ENCODE measurements around the gene GMEB1.
"Not testable (repeated sequence)": the region's sequence is repeated elsewhere in the genome, so short reads cannot be mapped to it uniquely, and the experiment has no call there.

Gene GMEB1

DNA sequence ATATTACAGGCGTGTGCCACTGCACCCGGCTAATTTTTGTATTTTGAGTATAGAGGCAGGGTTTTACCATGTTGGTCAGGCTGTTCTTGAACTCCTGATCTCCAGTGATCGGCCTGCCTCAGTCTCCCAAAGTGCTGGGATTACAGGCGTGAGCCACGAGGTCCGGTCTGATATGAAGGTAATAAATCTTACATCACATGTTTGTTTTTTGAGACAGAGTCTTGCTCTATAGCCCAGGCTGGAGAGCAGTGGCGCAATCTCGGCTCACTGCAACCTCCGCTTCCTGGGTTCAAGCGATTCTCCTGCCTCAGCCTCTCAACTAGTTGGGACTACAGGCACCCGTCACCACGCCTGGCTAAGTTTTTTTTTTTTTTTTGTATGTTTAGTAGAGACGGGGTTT is 15.5 kb upstream of the GMEB1 start:
- DNase-seq (ENCODE audit: low spot score in 2 of 2); H3K27me3 ChIP-seq (ENCODE audit: low read depth); H3K36me3 ChIP-seq (replicated peaks); H3K9me3 ChIP-seq; in situ Hi-C loops (cut with MboI; ENCODE audit: low sequenced_read_pairs); H3K4me3 ChIP-seq; H3K4me1 ChIP-seq: not testable (repeated sequence)

DNA sequence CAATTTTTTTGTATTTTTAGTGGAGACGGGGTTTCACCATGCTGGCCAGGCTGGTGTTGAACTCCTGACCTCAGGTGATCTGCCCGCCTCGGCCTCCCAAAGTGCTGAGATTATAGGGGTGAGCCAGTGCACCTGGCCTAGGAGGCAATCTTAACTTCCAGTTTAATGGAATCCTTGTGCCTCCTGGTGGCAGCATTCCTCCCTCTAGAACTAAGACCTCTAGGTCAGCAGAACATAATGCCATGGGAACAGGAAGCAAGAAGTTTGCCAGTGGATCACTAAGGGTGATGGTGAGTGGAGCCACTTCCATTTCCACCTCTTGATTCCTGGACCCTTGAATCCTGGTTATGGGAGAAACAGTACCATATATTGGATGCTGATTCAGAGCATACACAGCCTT is 14.7 kb upstream of the GMEB1 start:
- H3K4me3 ChIP-seq; H3K27me3 ChIP-seq (ENCODE audit: low read depth); in situ Hi-C loops (cut with MboI; ENCODE audit: low sequenced_read_pairs); H3K9me3 ChIP-seq; H3K36me3 ChIP-seq (replicated peaks); H3K4me1 ChIP-seq: not testable (repeated sequence)
- peak in 1 of 2 experiments; percentile 22 for DNase-seq (ENCODE audit: low spot score in 2 of 2)

DNA sequence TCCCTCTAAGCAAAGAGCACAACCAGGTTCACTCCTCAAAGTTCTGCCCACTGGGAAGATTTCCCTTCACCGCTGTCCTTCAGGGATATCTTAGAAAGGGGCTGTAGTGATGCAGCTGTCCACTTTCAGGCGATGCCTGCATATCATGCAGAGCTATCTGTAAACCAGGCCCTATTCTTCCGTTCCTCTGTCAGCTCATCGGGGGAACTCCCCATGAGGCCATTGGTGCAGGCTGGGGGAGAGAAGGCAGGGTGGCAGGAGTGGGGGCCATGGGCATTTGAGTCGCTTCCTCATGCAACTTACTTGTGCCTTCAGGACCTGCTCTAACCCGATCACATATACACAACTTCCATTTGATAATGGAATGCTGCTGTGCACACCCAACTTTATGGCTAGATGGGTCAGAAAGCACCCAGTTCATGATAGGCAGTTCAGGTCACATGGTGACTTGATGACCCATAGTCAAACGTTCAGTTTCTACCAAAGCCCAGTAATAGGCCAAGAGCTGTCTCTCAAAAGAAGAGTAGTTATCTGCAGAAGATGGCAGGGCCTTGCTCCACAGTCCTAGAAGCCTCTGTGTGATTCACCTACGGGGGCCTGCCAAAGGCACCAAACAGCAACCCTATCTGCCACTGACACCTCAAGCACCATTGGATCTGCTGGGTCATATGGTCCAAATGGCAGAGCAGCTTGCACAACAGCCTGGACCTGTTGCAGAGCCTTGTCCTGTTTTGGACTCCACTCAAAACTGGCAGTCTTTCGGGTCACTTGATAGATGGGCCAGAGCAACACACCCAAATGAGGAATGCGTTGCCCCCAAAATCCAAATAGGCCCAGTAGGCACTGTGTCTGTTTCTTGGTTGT is 12.9 kb upstream of the GMEB1 start:
- H3K36me3 ChIP-seq (replicated peaks); H3K27me3 ChIP-seq (ENCODE audit: low read depth); H3K4me1 ChIP-seq; in situ Hi-C loops (cut with MboI; ENCODE audit: low sequenced_read_pairs); H3K4me3 ChIP-seq; H3K9me3 ChIP-seq; DNase-seq (ENCODE audit: low spot score in 2 of 2): not testable (repeated sequence)

DNA sequence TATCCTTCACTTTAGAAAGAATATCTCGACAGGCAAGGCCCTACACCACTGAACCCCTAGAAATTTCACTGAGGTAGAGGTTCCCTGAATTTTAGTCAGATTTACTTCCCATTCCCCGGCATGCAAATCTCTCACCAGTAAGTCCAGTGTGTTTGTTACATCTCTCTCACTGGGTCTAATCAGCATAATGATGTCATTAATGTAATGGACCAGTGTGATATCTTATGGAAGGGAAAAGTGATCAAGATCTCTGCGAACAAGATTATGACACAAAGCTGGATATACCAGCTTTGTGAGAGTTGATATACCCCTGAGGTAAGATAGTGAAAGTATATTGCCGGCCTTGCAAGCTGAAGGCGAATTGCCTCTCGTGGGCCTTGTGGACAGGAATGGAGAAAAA is 12.2 kb upstream of the GMEB1 start:
- in situ Hi-C loops (cut with MboI; ENCODE audit: low sequenced_read_pairs): no loop called here
- H3K9me3 ChIP-seq: no peaks in the 10 kb centered on the region
- H3K36me3 ChIP-seq (replicated peaks): no peaks in the 10 kb centered on the region
- no peak overlapping the region for H3K4me3 ChIP-seq
- no peaks in the 10 kb centered on the region for H3K4me1 ChIP-seq
- no peaks in the 10 kb centered on the region for H3K27me3 ChIP-seq (ENCODE audit: low read depth)
- no peak for DNase-seq (ENCODE audit: low spot score in 2 of 2)

DNA sequence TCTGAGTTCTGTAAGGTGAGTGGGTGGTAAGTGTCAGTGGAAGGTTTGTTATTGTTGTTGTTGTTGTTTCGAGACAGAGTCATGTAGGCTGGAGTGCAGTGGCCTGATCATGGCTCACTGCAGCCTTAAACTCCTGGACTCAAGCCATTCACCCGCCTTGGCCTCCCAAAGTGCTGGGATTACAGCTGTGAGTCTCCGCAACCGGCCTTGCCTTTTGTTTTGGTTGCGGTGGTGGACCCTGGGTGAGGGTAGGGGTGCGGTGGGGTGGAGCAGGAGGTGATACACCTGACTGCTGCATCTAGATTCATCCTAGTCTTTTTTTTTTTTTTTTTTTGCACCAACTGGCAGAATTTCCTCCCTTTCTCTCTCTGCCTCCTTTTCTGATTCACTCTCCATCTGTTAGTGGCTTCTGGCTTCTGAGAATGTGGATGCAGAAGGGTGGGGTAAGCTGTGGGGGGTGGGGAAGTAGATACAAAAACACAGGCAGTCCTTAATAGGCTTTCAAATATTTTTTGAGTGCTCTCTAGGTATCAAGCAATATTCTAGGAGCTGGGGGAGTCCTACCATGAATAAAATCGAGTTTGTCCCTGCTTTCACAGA is 4.6 kb upstream of the GMEB1 start:
- H3K4me1 ChIP-seq: peaks cover 8% of the 10 kb centered on the region

DNA sequence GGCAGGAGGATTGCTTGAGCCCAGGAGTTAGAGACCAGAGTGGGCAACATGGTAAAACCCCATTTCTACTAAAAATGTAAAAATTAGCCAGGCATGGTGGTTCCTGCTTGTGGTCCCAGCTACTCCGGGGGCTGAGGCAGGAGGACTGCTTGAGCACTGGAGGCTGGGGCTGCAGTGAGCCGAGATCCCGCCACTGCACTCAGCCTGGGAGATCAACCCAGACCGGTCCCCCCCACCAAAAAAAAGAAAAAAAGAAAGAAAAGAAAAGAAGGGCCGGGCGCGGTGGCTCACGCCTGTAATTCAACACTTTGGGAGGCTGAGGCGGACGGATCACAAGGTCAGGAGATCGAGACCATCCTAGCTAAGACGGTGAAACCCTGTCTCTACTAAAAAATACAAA is 1.8 kb upstream of the GMEB1 start:
- Histone ChIP-seq H3K27me3 (ENCODE audit: low read depth) (no peaks in the 10 kb centered on the region), H3K4me1 (peaks cover 8% of the 10 kb centered on the region), H3K9me3 (no peaks in the 10 kb centered on the region), H3K4me3 (no peak overlapping the region), H3K36me3 (replicated peaks) (no peaks in the 10 kb centered on the region)
- in situ Hi-C loops (cut with MboI; ENCODE audit: low sequenced_read_pairs): no loop called here
- no peak for DNase-seq (ENCODE audit: low spot score in 2 of 2)

More for the DNA sequence above, 4.6 kb upstream of the GMEB1 start:
- in situ Hi-C loops (cut with MboI; ENCODE audit: low sequenced_read_pairs): no loop called here
- DNase-seq (ENCODE audit: low spot score in 2 of 2): no peak
- no peaks in the 10 kb centered on the region for H3K9me3 ChIP-seq
- no peak overlapping the region for H3K4me3 ChIP-seq
- no peaks in the 10 kb centered on the region for H3K27me3 ChIP-seq (ENCODE audit: low read depth)
- H3K36me3 ChIP-seq (replicated peaks): no peaks in the 10 kb centered on the region

DNA sequence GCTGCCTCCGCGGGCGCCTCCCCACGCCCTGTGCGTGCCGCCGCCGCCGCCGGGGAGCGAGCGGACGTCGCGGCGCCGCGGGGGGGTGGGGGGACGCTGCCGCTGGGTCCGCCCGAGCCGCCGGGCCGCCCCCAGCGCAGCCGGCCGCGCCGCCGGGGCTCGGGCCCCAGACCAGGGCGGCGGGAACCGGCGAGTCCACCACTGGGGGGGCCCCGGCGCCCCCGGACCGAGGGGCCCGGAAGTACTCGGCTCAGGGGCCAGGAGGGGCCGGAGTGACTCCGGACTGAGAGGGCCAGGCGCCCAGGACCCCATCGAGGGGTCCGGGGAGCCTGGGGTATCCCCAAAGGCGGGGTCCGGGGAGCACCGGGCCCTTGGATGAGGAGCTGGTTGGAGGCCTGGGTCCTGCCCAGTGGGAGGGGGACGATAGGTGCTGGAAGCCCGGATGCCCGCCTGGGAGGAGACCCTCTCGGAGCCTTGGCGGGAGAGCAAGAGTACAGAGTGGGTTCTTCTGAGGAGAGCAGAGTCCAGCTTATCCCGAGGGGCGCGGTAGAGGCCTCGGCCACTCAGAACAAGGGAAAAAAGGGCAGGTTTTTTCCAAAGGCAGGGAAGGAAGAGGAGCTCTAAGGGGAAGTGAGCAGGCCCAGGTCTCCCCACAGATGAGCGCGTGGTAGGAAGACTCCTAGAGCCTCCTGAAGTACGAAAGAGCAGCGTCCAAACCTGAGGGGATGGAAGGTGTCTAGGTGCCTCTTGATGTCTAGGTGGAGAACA is 556 bp downstream of the GMEB1 start:
- H3K4me3 ChIP-seq: peak overlapping the region; percentile 62
- no peaks in the 10 kb centered on the region for H3K27me3 ChIP-seq (ENCODE audit: low read depth)
- peaks cover 8% of the 10 kb centered on the region for H3K4me1 ChIP-seq
- H3K36me3 ChIP-seq (replicated peaks): no peaks in the 10 kb centered on the region
- no peaks in the 10 kb centered on the region for H3K9me3 ChIP-seq
- in situ Hi-C loops (cut with MboI; ENCODE audit: low sequenced_read_pairs): no loop called here
- DNase-seq (ENCODE audit: low spot score in 2 of 2): peak; percentile 33 to 61

DNA sequence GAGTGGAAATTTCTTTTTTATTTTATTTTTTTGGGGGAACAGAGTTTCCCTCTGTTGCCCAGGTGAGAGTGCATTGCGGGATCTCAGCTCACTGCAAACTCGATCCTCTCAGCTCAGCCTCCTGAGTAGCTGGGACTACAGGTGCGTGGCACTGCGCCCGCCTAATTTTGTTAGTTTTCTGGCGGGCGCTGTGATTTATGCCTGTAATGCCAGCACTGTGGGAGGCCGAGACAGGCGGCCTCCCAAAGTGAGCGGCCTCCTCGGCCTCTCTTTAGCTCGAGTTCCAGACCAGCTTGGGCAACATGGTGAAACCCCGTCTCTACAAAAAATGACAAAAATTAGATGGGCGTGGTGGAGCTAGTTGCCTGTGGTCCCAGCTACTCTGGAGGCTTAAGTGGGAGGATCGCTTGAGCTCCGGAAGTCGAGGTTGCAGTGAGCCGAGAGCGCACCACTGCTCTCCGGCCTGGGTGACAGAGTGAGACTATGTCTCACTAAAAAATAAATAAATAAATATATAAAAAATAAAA is 2.7 kb downstream of the GMEB1 start:
- H3K36me3 ChIP-seq (replicated peaks): no peaks in the 10 kb centered on the region
- H3K9me3 ChIP-seq: no peaks in the 10 kb centered on the region
- no peak overlapping the region for H3K4me3 ChIP-seq
- DNase-seq (ENCODE audit: low spot score in 2 of 2): no peak
- H3K4me1 ChIP-seq: peaks cover 10% of the 10 kb centered on the region
- H3K27me3 ChIP-seq (ENCODE audit: low read depth): no peaks in the 10 kb centered on the region
- in situ Hi-C loops (cut with MboI; ENCODE audit: low sequenced_read_pairs): no loop called here

DNA sequence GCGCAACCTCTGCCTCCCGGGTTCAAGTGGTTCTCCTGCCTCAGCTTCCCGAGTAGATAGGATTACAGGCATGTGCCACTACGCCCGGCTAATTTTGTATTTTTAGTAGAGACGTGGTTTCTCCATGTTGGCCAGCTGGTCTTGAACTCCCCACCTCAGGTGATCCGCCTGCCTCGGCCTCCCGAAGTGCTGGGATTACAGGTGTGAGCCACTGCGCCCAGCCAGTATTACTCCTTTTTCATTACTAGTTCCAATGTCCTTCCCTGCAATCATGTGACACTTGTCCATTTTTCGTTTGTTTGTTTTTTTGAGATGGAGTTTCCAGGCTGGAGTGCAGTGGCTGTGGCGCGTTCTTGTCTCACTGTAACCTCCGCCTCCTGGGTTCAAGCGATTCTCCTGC is 4.4 kb downstream of the GMEB1 start:
- H3K9me3 ChIP-seq; H3K27me3 ChIP-seq (ENCODE audit: low read depth); H3K36me3 ChIP-seq (replicated peaks); H3K4me3 ChIP-seq; in situ Hi-C loops (cut with MboI; ENCODE audit: low sequenced_read_pairs); DNase-seq (ENCODE audit: low spot score in 2 of 2); H3K4me1 ChIP-seq: not testable (repeated sequence)

DNA sequence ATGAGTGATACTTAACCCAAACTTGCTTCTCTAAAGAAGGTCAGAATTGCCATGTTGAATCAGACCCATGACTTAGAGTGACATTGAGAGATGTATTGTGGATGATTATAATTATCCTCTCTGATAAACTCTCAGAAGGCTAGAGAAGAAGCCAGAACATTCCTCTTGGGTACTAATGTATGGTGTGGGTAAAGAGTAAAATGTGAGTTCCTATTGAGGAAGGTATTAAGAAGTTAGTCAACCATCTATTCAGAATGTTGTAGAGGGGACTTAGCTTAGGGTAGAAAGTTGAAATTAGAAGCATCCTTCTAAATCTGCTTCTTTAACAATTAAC is 7.3 kb downstream of the GMEB1 start:
- H3K27me3 ChIP-seq (ENCODE audit: low read depth): no peaks in the 10 kb centered on the region
- no peak for DNase-seq (ENCODE audit: low spot score in 2 of 2)
- peaks cover 3% of the 10 kb centered on the region; the same call in 1 of the 2 replicates for H3K4me1 ChIP-seq
- in situ Hi-C loops (cut with MboI; ENCODE audit: low sequenced_read_pairs): no loop called here
- H3K4me3 ChIP-seq: no peak overlapping the region
- H3K36me3 ChIP-seq (replicated peaks): no peaks in the 10 kb centered on the region
- no peaks in the 10 kb centered on the region for H3K9me3 ChIP-seq

DNA sequence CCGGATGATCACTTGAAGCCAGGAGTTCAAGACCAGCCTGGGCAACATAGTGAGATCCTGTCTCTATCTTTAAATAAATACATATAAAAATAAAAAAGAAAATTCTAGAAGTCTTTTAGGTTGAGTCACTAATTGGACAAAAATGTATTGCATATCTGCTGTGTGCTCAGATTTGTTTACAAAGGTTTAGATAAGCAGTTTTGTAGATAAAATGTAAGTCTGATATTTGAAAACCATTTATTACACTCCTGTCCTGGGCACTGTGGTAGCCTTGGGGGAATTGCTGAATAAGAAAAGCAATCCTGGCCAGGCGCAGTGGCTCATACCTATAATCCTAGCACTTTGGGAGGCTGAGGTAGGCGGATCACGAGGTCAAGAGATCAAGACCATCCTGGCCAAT is 11.6 kb downstream of the GMEB1 start:
- H3K4me1 ChIP-seq: peaks cover 3% of the 10 kb centered on the region; the same call in 1 of the 2 replicates
- no peak overlapping the region for H3K4me3 ChIP-seq
- in situ Hi-C loops (cut with MboI; ENCODE audit: low sequenced_read_pairs): no loop called here
- H3K27me3 ChIP-seq (ENCODE audit: low read depth): no peaks in the 10 kb centered on the region
- H3K9me3 ChIP-seq: no peaks in the 10 kb centered on the region; the same call in 1 of the 2 replicates
- H3K36me3 ChIP-seq (replicated peaks): peaks cover 12% of the 10 kb centered on the region
- no peak for DNase-seq (ENCODE audit: low spot score in 2 of 2)

DNA sequence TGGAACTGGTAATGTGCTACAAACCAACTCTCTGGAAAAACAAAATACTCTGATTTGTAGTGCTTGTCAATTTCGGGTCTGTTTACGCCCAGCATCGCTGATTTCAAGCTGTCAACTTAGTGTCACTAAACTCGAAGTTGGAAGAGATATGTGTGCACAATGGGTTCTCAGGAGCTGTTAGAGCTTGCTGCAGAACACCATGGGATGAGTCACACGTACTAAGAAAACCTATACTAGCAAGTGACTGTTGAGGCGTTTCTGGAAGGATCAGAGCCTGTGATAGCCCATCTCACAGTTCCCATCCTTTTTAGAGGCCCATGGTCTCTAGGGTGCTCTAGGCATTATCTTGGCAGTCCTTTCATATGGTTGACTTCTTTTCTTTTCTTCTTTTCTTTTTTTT is 14.3 kb downstream of the GMEB1 start:
- no peaks in the 10 kb centered on the region for H3K27me3 ChIP-seq (ENCODE audit: low read depth)
- no peaks in the 10 kb centered on the region; the same call in 1 of the 2 replicates for H3K9me3 ChIP-seq
- no peak overlapping the region for H3K4me3 ChIP-seq
- no peak for DNase-seq (ENCODE audit: low spot score in 2 of 2)
- H3K4me1 ChIP-seq: no peaks in the 10 kb centered on the region
- in situ Hi-C loops (cut with MboI; ENCODE audit: low sequenced_read_pairs): no loop called here
- peaks cover 12% of the 10 kb centered on the region for H3K36me3 ChIP-seq (replicated peaks)

DNA sequence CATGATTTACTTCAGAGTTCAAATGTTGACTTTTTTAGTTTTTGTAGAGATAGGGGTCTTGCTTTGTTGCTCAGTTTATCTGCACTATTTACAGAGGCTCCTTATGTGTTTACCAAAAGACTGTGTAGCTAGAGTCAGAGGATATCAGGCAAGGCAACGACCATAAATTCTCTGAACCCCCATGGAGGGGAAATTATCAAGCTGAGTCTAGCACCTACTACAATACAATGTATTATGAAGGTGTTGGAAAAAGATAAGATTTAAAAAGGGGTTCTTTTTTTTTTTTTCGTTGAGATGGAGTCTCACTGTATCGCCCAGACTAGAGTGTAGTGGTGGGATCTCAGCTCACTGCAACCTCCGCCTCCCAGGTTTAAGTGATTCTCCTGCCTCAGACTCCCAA is 16.4 kb downstream of the GMEB1 start:
- in situ Hi-C loops (cut with MboI; ENCODE audit: low sequenced_read_pairs): no loop called here
- no peak for DNase-seq (ENCODE audit: low spot score in 2 of 2)

DNA sequence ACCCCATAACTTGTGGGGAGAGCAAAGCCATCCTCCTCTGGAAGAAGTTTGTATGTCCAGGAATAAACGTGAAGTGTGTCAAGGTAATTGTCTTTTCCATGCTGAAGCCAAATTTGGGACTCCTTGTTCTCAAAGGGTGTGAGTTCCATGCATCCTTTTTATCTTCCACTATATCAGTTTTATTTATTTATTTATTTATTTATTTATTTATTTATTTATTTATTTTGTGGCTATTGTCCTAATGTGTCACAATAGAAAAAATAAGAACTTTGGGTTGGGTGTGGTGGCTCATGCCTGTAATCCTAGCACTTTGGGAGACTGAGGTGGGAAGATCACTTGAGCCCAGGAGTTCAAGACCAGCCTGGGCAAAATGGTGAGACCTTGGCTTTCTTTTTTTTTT is 23.0 kb downstream of the GMEB1 start:
- H3K36me3 ChIP-seq (replicated peaks); in situ Hi-C loops (cut with MboI; ENCODE audit: low sequenced_read_pairs); H3K27me3 ChIP-seq (ENCODE audit: low read depth); H3K9me3 ChIP-seq; H3K4me3 ChIP-seq; DNase-seq (ENCODE audit: low spot score in 2 of 2); H3K4me1 ChIP-seq: not testable (repeated sequence)

More for the DNA sequence above, 16.4 kb downstream of the GMEB1 start:
- no peaks in the 10 kb centered on the region; the same call in 1 of the 2 replicates for H3K9me3 ChIP-seq
- H3K4me3 ChIP-seq: no peak overlapping the region
- no peaks in the 10 kb centered on the region for H3K27me3 ChIP-seq (ENCODE audit: low read depth)
- no peaks in the 10 kb centered on the region for H3K4me1 ChIP-seq
- H3K36me3 ChIP-seq (replicated peaks): peaks cover 12% of the 10 kb centered on the region
